ENCODE measurements around the gene FHAD1. TPM values are rescaled to one million over a fixed set of nuclear protein-coding genes. Genes with fewer than 3 reads are reported as not detected.
A peak's percentile ranks its signal among the peaks of the same experiment; 100 is the strongest.

Gene FHAD1
- total and polyA plus RNA-seq, 2 donors = 0.66 to 0.71 TPM

- Histone ChIP-seq H3K4me3 (ENCODE audit: low read length in 2 of 2) (no peak overlapping the region), H3K4me1 (ENCODE audit: control insufficient read depth in 2 of 2, insufficient read depth in 2 of 2, low read length in 2 of 2) (peaks cover 0 to 7% of the 10 kb centered on the region in 2 donors), H3K36me3 (ENCODE audit: control insufficient read depth in 2 of 2, insufficient read depth in 2 of 2, low read length in 1 of 2) (no peaks in the 10 kb centered on the region), H3K27me3 (ENCODE audit: control insufficient read depth in 2 of 2, insufficient read depth in 1 of 2, low read length in 1 of 2) (peaks cover 0 to 12% of the 10 kb centered on the region in 2 donors), H3K27ac (ENCODE audit: low read depth in 1 of 2, low read length in 1 of 2) (no peak overlapping the region), H3K9me3 (ENCODE audit: control insufficient read depth in 2 of 2, insufficient read depth in 1 of 2, low read length in 1 of 2) (no peaks in the 10 kb centered on the region)
- WGBS = 92% methylated on average over 24 of the region's 24 CpGs
- no peak for DNase-seq (ENCODE audit: low read depth in 6 of 9, low spot score in 9 of 9)
Observed at GRCh38 chr1:15323989-15324868, 77.2 kb downstream of the FHAD1 start.

GRCh38 chr1:15324869-15325335 is 77.9 kb downstream of the FHAD1 start:
- DNase-seq (ENCODE audit: low read depth in 6 of 9, low spot score in 9 of 9) = no peak
- Histone ChIP-seq H3K27me3 (ENCODE audit: control insufficient read depth in 2 of 2, insufficient read depth in 1 of 2, low read length in 1 of 2) (peaks cover 0 to 14% of the 10 kb centered on the region in 2 donors), H3K9me3 (ENCODE audit: control insufficient read depth in 2 of 2, insufficient read depth in 1 of 2, low read length in 1 of 2) (no peaks in the 10 kb centered on the region), H3K27ac (ENCODE audit: low read depth in 1 of 2, low read length in 1 of 2) (no peak overlapping the region), H3K4me1 (ENCODE audit: control insufficient read depth in 2 of 2, insufficient read depth in 2 of 2, low read length in 2 of 2) (peaks cover 0 to 9% of the 10 kb centered on the region in 2 donors), H3K36me3 (ENCODE audit: control insufficient read depth in 2 of 2, insufficient read depth in 2 of 2, low read length in 1 of 2) (no peaks in the 10 kb centered on the region), H3K4me3 (ENCODE audit: low read length in 2 of 2) (no peak overlapping the region)
- 90% methylated on average over 9 of the region's 9 CpGs for WGBS

DNA sequence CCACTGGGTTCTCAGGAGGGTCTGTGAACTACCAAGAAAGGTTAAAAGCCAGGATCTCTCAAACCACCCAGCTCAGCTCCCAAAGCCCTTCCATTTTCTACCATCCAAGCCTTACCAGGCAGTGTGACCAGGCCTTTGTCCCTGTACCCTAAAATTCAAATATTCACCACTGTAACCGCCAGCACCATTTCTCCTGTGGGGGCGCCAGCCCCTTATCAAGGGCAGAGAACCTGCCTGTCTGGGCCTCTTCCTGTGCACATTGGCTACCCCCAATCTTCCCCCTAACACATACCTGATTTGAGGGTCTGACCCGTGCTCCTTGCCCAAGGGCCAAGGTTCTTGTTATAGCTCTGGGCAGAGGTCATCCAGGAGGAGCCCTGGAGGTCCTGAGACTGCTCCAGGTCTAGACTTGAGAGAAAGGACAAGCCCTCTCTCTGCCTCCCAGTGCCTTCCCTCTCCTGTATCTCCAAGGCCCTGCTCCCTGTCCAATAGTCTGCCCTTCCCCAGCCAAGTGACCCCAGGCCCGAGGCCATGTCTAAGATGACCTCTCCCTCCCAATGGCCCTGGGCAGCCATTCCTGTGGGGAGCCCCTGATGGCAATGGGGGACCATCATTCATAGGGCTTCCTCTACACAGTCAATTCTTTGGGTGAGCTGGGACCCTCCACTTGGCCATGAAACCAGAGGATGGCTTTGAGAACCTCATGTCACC is 78.5 kb downstream of the FHAD1 start:
- Histone ChIP-seq H3K27ac (ENCODE audit: low read depth in 1 of 2, low read length in 1 of 2) (no peak overlapping the region), H3K4me3 (ENCODE audit: low read length in 2 of 2) (no peak overlapping the region), H3K9me3 (ENCODE audit: control insufficient read depth in 2 of 2, insufficient read depth in 1 of 2, low read length in 1 of 2) (no peaks in the 10 kb centered on the region), H3K27me3 (ENCODE audit: control insufficient read depth in 2 of 2, insufficient read depth in 1 of 2, low read length in 1 of 2) (peaks cover 0 to 14% of the 10 kb centered on the region in 2 donors), H3K4me1 (ENCODE audit: control insufficient read depth in 2 of 2, insufficient read depth in 2 of 2, low read length in 2 of 2) (peaks cover 0 to 9% of the 10 kb centered on the region in 2 donors), H3K36me3 (ENCODE audit: control insufficient read depth in 2 of 2, insufficient read depth in 2 of 2, low read length in 1 of 2) (no peaks in the 10 kb centered on the region)
- WGBS = 90% methylated on average over 4 of the region's 4 CpGs
- no peak for DNase-seq (ENCODE audit: low read depth in 6 of 9, low spot score in 9 of 9)

GRCh38 chr1:15326691-15327588 is 79.9 kb downstream of the FHAD1 start:
- Histone ChIP-seq H3K27me3 (ENCODE audit: control insufficient read depth in 2 of 2, insufficient read depth in 1 of 2, low read length in 1 of 2) (peaks cover 0 to 14% of the 10 kb centered on the region in 2 donors), H3K9me3 (ENCODE audit: control insufficient read depth in 2 of 2, insufficient read depth in 1 of 2, low read length in 1 of 2) (no peaks in the 10 kb centered on the region), H3K27ac (ENCODE audit: low read depth in 1 of 2, low read length in 1 of 2) (no peak overlapping the region), H3K4me3 (ENCODE audit: low read length in 2 of 2) (no peak overlapping the region), H3K36me3 (ENCODE audit: control insufficient read depth in 2 of 2, insufficient read depth in 2 of 2, low read length in 1 of 2) (no peaks in the 10 kb centered on the region), H3K4me1 (ENCODE audit: control insufficient read depth in 2 of 2, insufficient read depth in 2 of 2, low read length in 2 of 2) (peaks cover 0 to 9% of the 10 kb centered on the region in 2 donors)
- WGBS = 91% methylated on average over 30 of the region's 30 CpGs
- DNase-seq (ENCODE audit: low read depth in 6 of 9, low spot score in 9 of 9) = no peak

DNA sequence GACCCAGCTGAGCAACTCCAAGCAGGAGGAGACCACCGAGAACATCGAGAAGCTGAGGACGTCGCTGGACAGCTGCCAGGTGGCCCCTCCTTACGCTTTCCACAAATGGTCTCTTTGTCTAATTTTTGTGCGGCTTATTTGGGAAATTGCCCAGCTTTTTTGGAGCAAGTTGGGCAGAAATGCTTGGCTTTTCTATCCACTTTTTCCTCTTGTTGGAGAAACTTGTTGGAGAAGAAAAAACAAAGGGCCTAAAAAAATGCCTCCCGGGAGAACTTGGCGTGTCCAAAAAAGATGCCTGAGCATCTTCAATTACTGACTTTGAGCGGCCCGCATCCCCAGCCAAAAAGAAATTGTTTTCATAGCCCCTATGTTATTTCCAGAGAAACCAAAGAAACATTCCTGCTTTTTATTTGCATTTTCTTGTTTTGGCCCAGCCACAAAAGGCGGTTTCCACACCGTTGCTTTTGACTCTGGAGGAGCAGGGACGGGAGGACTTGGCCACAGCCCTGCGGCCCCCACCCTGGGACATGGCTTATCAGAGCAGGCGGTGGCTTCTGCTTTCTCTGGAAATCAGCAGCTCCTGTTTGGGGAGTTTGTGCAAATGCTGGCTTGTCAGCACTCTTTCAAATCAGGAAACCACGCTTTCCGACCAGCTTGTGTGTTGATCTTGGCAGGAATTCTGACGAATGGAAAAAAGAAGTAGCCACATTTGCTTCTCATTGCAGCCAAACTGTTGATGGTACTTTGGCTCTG is 81.5 kb downstream of the FHAD1 start:
- DNase-seq (ENCODE audit: low read depth in 6 of 9, low spot score in 9 of 9) = peak in 1 of 9 donors; percentile 40
- no peaks in the 10 kb centered on the region for H3K36me3 ChIP-seq (ENCODE audit: control insufficient read depth in 2 of 2, insufficient read depth in 2 of 2, low read length in 1 of 2)
- no peak overlapping the region for H3K4me3 ChIP-seq (ENCODE audit: low read length in 2 of 2)
- H3K9me3 ChIP-seq (ENCODE audit: control insufficient read depth in 2 of 2, insufficient read depth in 1 of 2, low read length in 1 of 2) = no peaks in the 10 kb centered on the region
- H3K27me3 ChIP-seq (ENCODE audit: control insufficient read depth in 2 of 2, insufficient read depth in 1 of 2, low read length in 1 of 2) = peaks cover 0 to 14% of the 10 kb centered on the region in 2 donors
- peak overlapping the region in 1 of 2 donors; percentile 48 for H3K27ac ChIP-seq (ENCODE audit: low read depth in 1 of 2, low read length in 1 of 2)
- H3K4me1 ChIP-seq (ENCODE audit: control insufficient read depth in 2 of 2, insufficient read depth in 2 of 2, low read length in 2 of 2) = peaks cover 0 to 9% of the 10 kb centered on the region in 2 donors
- WGBS = 53% methylated on average over 18 of the region's 18 CpGs

DNA sequence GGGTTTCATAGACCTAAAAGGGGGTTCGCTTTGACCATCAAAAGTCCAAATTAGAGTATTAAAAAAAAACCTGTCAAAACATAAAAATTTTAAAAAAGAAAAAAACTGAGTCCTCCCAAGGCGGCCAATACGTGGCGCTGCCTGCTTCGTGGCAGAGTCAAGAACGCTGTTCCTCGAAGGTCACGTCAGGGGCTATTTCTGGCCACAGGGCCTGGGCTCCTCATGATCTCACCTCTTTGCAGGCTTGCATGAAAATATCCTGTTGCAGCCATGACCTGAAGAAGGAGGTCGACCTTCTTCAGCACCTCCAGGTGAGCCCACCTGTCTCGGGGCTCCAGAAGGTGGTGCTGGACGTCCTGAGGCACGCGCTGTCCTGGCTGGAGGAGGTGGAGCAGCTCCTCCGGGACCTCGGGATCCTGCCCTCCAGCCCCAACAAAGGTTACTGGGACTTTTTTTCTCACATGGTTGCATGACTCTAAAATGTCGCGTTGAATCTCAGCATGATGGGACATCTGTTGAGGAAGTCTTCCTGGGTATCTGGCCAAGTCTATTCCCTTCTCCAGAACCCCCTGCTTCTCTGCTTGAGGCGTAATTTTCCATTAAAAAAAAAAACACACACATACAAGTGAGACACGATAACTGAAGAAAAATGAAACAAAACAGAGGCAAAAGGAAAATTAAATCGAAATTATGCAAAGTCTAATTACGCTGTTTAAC is 82.2 kb downstream of the FHAD1 start:
- H3K4me3 ChIP-seq (ENCODE audit: low read length in 2 of 2) = no peak overlapping the region
- H3K4me1 ChIP-seq (ENCODE audit: control insufficient read depth in 2 of 2, insufficient read depth in 2 of 2, low read length in 2 of 2) = peaks cover 0 to 9% of the 10 kb centered on the region in 2 donors
- no peaks in the 10 kb centered on the region for H3K9me3 ChIP-seq (ENCODE audit: control insufficient read depth in 2 of 2, insufficient read depth in 1 of 2, low read length in 1 of 2)
- peaks cover 0 to 11% of the 10 kb centered on the region in 2 donors for H3K27me3 ChIP-seq (ENCODE audit: control insufficient read depth in 2 of 2, insufficient read depth in 1 of 2, low read length in 1 of 2)
- peak overlapping the region in 1 of 2 donors; percentile 48 for H3K27ac ChIP-seq (ENCODE audit: low read depth in 1 of 2, low read length in 1 of 2)
- no peak for DNase-seq (ENCODE audit: low read depth in 6 of 9, low spot score in 9 of 9)
- 46% methylated on average over 21 of the region's 21 CpGs for WGBS
- H3K36me3 ChIP-seq (ENCODE audit: control insufficient read depth in 2 of 2, insufficient read depth in 2 of 2, low read length in 1 of 2) = no peaks in the 10 kb centered on the region

DNA sequence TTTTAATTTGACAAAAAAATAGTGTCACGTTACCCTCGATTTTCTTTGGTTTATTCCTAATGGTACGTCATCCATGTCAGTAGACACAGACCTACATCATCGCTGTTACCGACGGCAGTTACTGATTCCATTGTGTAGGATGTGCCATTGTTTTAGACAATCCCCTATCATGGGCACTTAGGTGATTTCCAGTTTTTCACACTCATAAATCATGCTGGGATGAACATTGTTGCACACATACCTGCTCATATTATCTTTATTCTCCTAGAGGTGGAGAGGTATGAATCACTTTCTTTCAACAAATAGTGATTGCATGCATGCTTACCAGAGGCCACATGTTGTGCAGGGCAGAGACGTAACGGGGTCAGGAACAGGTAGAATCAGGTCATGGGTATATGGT is 83.0 kb downstream of the FHAD1 start:
- 94% methylated on average over 8 of the region's 8 CpGs for WGBS
- peaks cover 0 to 9% of the 10 kb centered on the region in 2 donors for H3K4me1 ChIP-seq (ENCODE audit: control insufficient read depth in 2 of 2, insufficient read depth in 2 of 2, low read length in 2 of 2)
- H3K27me3 ChIP-seq (ENCODE audit: control insufficient read depth in 2 of 2, insufficient read depth in 1 of 2, low read length in 1 of 2) = peaks cover 0 to 9% of the 10 kb centered on the region in 2 donors
- no peak for DNase-seq (ENCODE audit: low read depth in 6 of 9, low spot score in 9 of 9)
- no peaks in the 10 kb centered on the region for H3K36me3 ChIP-seq (ENCODE audit: control insufficient read depth in 2 of 2, insufficient read depth in 2 of 2, low read length in 1 of 2)
- no peak overlapping the region for H3K27ac ChIP-seq (ENCODE audit: low read depth in 1 of 2, low read length in 1 of 2)
- no peak overlapping the region for H3K4me3 ChIP-seq (ENCODE audit: low read length in 2 of 2)
- no peaks in the 10 kb centered on the region for H3K9me3 ChIP-seq (ENCODE audit: control insufficient read depth in 2 of 2, insufficient read depth in 1 of 2, low read length in 1 of 2)

GRCh38 chr1:15331180-15331579 is 84.2 kb downstream of the FHAD1 start:
- Histone ChIP-seq H3K27ac (ENCODE audit: low read depth in 1 of 2, low read length in 1 of 2) (no peak overlapping the region), H3K9me3 (ENCODE audit: control insufficient read depth in 2 of 2, insufficient read depth in 1 of 2, low read length in 1 of 2) (no peaks in the 10 kb centered on the region), H3K4me1 (ENCODE audit: control insufficient read depth in 2 of 2, insufficient read depth in 2 of 2, low read length in 2 of 2) (peaks cover 0 to 8% of the 10 kb centered on the region in 2 donors), H3K36me3 (ENCODE audit: control insufficient read depth in 2 of 2, insufficient read depth in 2 of 2, low read length in 1 of 2) (no peaks in the 10 kb centered on the region), H3K27me3 (ENCODE audit: control insufficient read depth in 2 of 2, insufficient read depth in 1 of 2, low read length in 1 of 2) (peaks cover 0 to 9% of the 10 kb centered on the region in 2 donors), H3K4me3 (ENCODE audit: low read length in 2 of 2) (no peak overlapping the region)
- DNase-seq (ENCODE audit: low read depth in 6 of 9, low spot score in 9 of 9) = no peak
- 99% methylated on average over 5 of the region's 5 CpGs for WGBS

Measured in thymus (tissue), 11 donors.